H9 (cell line): Measurements from ENCODE around the gene AK8. TPM values are rescaled to one million over a fixed set of nuclear protein-coding genes. Genes with fewer than 3 reads are reported as not detected.

Source experiments
- DNase-seq: peaks from one replicate; pipeline ENCODE4 v3.0.0-alpha.2; 2017
- H2AFZ ChIP-seq: one replicate; pipeline ENCODE4 v1.6.1; 2013; ENCODE audit warnings: mild to moderate bottlenecking, low read length, control low read depth, moderate library complexity
- H2AK5ac ChIP-seq: 2 replicates; pipeline ENCODE4 v1.6.1; 2013; ENCODE audit warnings: low read length, control low read depth, mixed read lengths; ENCODE audit not compliant: insufficient read length
- H2BK120ac ChIP-seq: one replicate; pipeline ENCODE4 v1.6.1; 2013; ENCODE audit warnings: low read depth, mild to moderate bottlenecking, low read length, control low read depth, inconsistent platforms; ENCODE audit not compliant: poor library complexity, severe bottlenecking
- H2BK12ac ChIP-seq: 2 replicates; pipeline ENCODE4 v1.6.1; 2013; ENCODE audit warnings: low read length, control low read depth, mixed read lengths, low read depth; ENCODE audit not compliant: insufficient read length
- H2BK15ac ChIP-seq: 2 replicates; pipeline ENCODE4 v1.6.1; 2013; ENCODE audit warnings: low read depth, low read length, control low read depth
- H2BK20ac ChIP-seq: one replicate; pipeline ENCODE4 v1.6.1; 2013; ENCODE audit warnings: low read depth, mild to moderate bottlenecking, low read length, control low read depth, inconsistent platforms; ENCODE audit not compliant: poor library complexity, severe bottlenecking
- H2BK5ac ChIP-seq: 2 replicates; pipeline ENCODE4 v1.6.1; 2013; ENCODE audit warnings: low read length, control low read depth, mixed read lengths; ENCODE audit not compliant: insufficient read length
- H3K14ac ChIP-seq: 2 replicates; pipeline ENCODE4 v1.6.1; 2013; ENCODE audit warnings: low read length, control low read depth; ENCODE audit not compliant: insufficient read depth
- H3K18ac ChIP-seq: 2 replicates; pipeline ENCODE4 v1.6.1; 2013; ENCODE audit warnings: low read depth, mild to moderate bottlenecking, mixed read lengths, low read length, control low read depth; ENCODE audit not compliant: insufficient read length
- H3K23ac ChIP-seq: 2 replicates; pipeline ENCODE4 v1.6.1; 2013; ENCODE audit warnings: low read length, control low read depth, mixed read lengths, low read depth; ENCODE audit not compliant: insufficient read length
- H3K23me2 ChIP-seq: 2 replicates; pipeline ENCODE4 v1.6.1; 2013; ENCODE audit warnings: low read depth, mild to moderate bottlenecking, mixed read lengths, low read length, control low read depth; ENCODE audit not compliant: insufficient read length, poor library complexity, severe bottlenecking
- H3K27ac ChIP-seq: 2 replicates; pipeline ENCODE4 v1.5.1; 2013; ENCODE audit warnings: low read length, control low read depth, mixed read lengths, low read depth; ENCODE audit not compliant: insufficient read length
- H3K27me3 ChIP-seq: 2 replicates; pipeline ENCODE4 v1.6.1; 2013; ENCODE audit warnings: low read length, control low read depth, inconsistent platforms; ENCODE audit not compliant: insufficient read depth
- H3K4ac ChIP-seq: 2 replicates; pipeline ENCODE4 v1.6.1; 2013; ENCODE audit warnings: low read depth, mild to moderate bottlenecking, control low read depth, inconsistent platforms, low read length, moderate library complexity
- H3K4me1 ChIP-seq: 2 replicates; pipeline ENCODE4 v1.6.1; 2013; ENCODE audit warnings: low read length, control low read depth, inconsistent platforms; ENCODE audit not compliant: insufficient read depth
- H3K4me2 ChIP-seq: 2 replicates; pipeline ENCODE4 v1.6.1; 2013; ENCODE audit warnings: low read length, control low read depth, mixed read lengths; ENCODE audit not compliant: insufficient read length, insufficient read depth
- H3K56ac ChIP-seq: 2 replicates; pipeline ENCODE4 v1.6.1; 2013; ENCODE audit warnings: low read depth, mild to moderate bottlenecking, mixed read lengths, low read length, control low read depth; ENCODE audit not compliant: insufficient read length
- H3K79me1 ChIP-seq: 2 replicates; pipeline ENCODE4 v1.6.1; 2013; ENCODE audit warnings: low read depth, mild to moderate bottlenecking, moderate library complexity, low read length, control low read depth, inconsistent platforms; ENCODE audit not compliant: insufficient read depth, poor library complexity, severe bottlenecking
- H3K79me2 ChIP-seq: 2 replicates; pipeline ENCODE4 v1.6.1; 2013; ENCODE audit warnings: low read length, control low read depth, inconsistent platforms; ENCODE audit not compliant: insufficient read depth
- H3K9ac ChIP-seq: 2 replicates; pipeline ENCODE4 v1.6.1; 2013; ENCODE audit warnings: low read length, control low read depth, mixed read lengths; ENCODE audit not compliant: insufficient read length; ENCODE audit errors: extremely low read depth
- H3K9me3 ChIP-seq: one replicate; pipeline ENCODE4 v1.6.1; 2013; ENCODE audit warnings: low read depth, low read length, inconsistent platforms; ENCODE audit not compliant: control insufficient read depth
- H3T11ph ChIP-seq: one replicate; pipeline ENCODE4 v1.6.1; 2013; ENCODE audit warnings: mild to moderate bottlenecking, low read length, control low read depth, inconsistent platforms
- H4K20me1 ChIP-seq: one replicate; pipeline ENCODE4 v1.6.1; 2013; ENCODE audit not compliant: control insufficient read depth, insufficient read length, insufficient read depth
- H4K5ac ChIP-seq: 2 replicates; pipeline ENCODE4 v1.6.1; 2013; ENCODE audit warnings: low read depth, mild to moderate bottlenecking, mixed read lengths, low read length, control low read depth; ENCODE audit not compliant: insufficient read length
- H4K8ac ChIP-seq: replicated peaks from 2 replicates; pipeline ENCODE4 v1.6.1; 2013; ENCODE audit warnings: low read length, control low read depth, mixed read lengths, low read depth; ENCODE audit not compliant: insufficient read length
- H4K91ac ChIP-seq: 2 replicates; pipeline ENCODE4 v1.6.1; 2013; ENCODE audit warnings: low read depth, mild to moderate bottlenecking, moderate library complexity, mixed read lengths, low read length, control low read depth; ENCODE audit not compliant: insufficient read length
- H3K27ac Mint-ChIP-seq, 3 experiments: 2 replicates in 2 of 3; 3 replicates in 1 of 3; pipeline ENCODE4 v1.8.0; 2020 to 2021; ENCODE audit warnings: mixed read lengths in 3 of 3, mild to moderate bottlenecking in 1 of 3, moderate library complexity in 1 of 3
- H3K27me3 Mint-ChIP-seq: 2 replicates; pipeline ENCODE4 v1.8.0; 2021; ENCODE audit warnings: low read depth, mild to moderate bottlenecking, moderate library complexity, mixed read lengths
- H3K36me3 Mint-ChIP-seq, 3 experiments: 2 replicates in 2 of 3; 3 replicates in 1 of 3; pipeline ENCODE4 v1.8.0; 2020 to 2021; ENCODE audit warnings: low read depth in 3 of 3, mixed read lengths in 3 of 3; ENCODE audit not compliant: insufficient read depth in 1 of 3
- H3K4me1 Mint-ChIP-seq, 2 experiments: 2 replicates each; pipeline ENCODE4 v1.8.0; 2020; ENCODE audit warnings: mixed read lengths in 2 of 2
- H3K4me3 Mint-ChIP-seq, 2 experiments: 2 replicates in 1 of 2; 3 replicates in 1 of 2; pipeline ENCODE4 v1.8.0; 2020 to 2021; ENCODE audit warnings: mild to moderate bottlenecking in 2 of 2, mixed read lengths in 2 of 2, moderate library complexity in 1 of 2
- H3K9me3 Mint-ChIP-seq, 2 experiments: 2 replicates in 1 of 2; 3 replicates in 1 of 2; pipeline ENCODE4 v1.8.0; 2020; ENCODE audit warnings: mild to moderate bottlenecking in 2 of 2, mixed read lengths in 2 of 2, moderate library complexity in 1 of 2
- CTCF ChIP-seq: fragments of 200-600 bp; sonication (generic); conservative IDR thresholded peaks from 3 replicates; pipeline ENCODE4 v1.8.0; 2021; ENCODE audit warnings: antibody characterized with exemption, mild to moderate bottlenecking
- WGBS: extraction: QIAGEN DNeasy Blood & Tissue Kit; methylation state at CpG from one replicate; pipeline ENCODE4 v1.1.7; 2013; ENCODE audit warnings: missing lambda C conversion rate, low lambda C conversion rate, mixed read lengths; ENCODE audit not compliant: insufficient read length; ENCODE audit errors: extremely low coverage; 5-methylcytosine and 5-hydroxymethylcytosine counted together
- total RNA-seq: library from RNA; stranded (reverse); gene quantifications from 2 replicates; pipeline ENCODE4 v1.2.1, GENCODE V29; 2021

AK8 gene
- total RNA-seq, 1 experiment from 2014 or later: 0.44 TPM

DNA sequence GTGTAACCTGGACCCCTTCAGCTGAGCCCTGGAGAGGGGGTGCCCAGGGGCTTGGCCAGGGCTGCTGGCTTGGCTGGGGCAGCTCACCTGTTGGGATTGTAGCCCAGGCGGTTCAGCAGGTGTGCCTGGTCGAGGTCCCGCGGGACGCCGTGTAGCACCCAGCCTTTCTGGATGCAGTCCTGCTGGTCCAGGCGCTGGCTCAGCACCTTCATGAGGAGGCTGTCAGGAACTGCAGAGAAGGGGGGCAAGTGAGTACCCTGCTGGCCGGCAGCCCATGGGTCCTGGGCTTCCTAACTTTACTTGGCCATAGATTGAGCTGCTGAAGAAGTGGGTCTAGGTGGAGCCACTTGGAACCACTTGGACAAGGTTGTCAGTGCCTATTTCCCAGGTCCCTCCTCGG, 85.5 kb downstream of the AK8 start:
- H3K79me1 ChIP-seq: no peaks in the 10 kb centered on the region
- no peak overlapping the region for H3K9ac ChIP-seq
- no peak overlapping the region for H3K18ac ChIP-seq
- no peak overlapping the region for H3K4ac ChIP-seq
- H2BK120ac ChIP-seq: no peak overlapping the region
- H3K27ac ChIP-seq: no peak overlapping the region
- Mint-ChIP-seq H3K4me3 (no peak overlapping the region), H3K27ac (no peak overlapping the region), H3K4me1 (no peaks in the 10 kb centered on the region), H3K9me3 (peaks cover 16% of the 10 kb centered on the region in 2 experiments), H3K36me3 (no peaks in the 10 kb centered on the region; a peak in 2 of 7 replicates), H3K27me3 (peaks cover 97% of the 10 kb centered on the region)
- no CpG with 5 or more reads among the region's 9 CpGs for WGBS
- no peak overlapping the region for H2BK12ac ChIP-seq
- DNase-seq: no peak
- H3K79me2 ChIP-seq: no peaks in the 10 kb centered on the region
- no peak overlapping the region for H4K8ac ChIP-seq
- H3T11ph ChIP-seq: no peak overlapping the region
- H2BK20ac ChIP-seq: no peak overlapping the region
- no peaks in the 10 kb centered on the region for H4K20me1 ChIP-seq
- no peak overlapping the region for H3K14ac ChIP-seq
- H3K23me2 ChIP-seq: no peaks in the 10 kb centered on the region
- no peaks in the 10 kb centered on the region for H3K9me3 ChIP-seq
- H4K5ac ChIP-seq: no peak overlapping the region
- H3K4me1 ChIP-seq: no peaks in the 10 kb centered on the region
- H2AFZ ChIP-seq: no peak overlapping the region
- no peak overlapping the region for H4K91ac ChIP-seq
- peaks cover 23% of the 10 kb centered on the region; the same call in 1 of the 2 replicates for H3K27me3 ChIP-seq
- H3K56ac ChIP-seq: no peak overlapping the region
- no peak for TF ChIP-seq CTCF
- H3K4me2 ChIP-seq: no peak overlapping the region
- H2BK15ac ChIP-seq: no peak overlapping the region
- H2AK5ac ChIP-seq: no peak overlapping the region
- H2BK5ac ChIP-seq: no peak overlapping the region
- H3K23ac ChIP-seq: no peak overlapping the region
